Astrocyte (in vitro differentiated cells and primary cell): Measurements from ENCODE around the gene LRRC4C. TPM values are rescaled to one million over a fixed set of nuclear protein-coding genes. Genes with fewer than 3 reads are reported as not detected.

Experiments
- DNase-seq: peaks from one replicate; pipeline ENCODE4 v3.0.0-alpha.2; 2010; ENCODE audit warnings: low read depth
- FAIRE-seq: peaks from 2 replicates; lab custom pipeline; 2011; peaks lifted over from hg19 to GRCh38; lab: Jason Lieb, UNC
- H2AFZ ChIP-seq: 2 replicates; pipeline ENCODE4 v1.6.0; 2012; ENCODE audit warnings: low read depth, low read length, inconsistent platforms
- H3K27ac ChIP-seq: 2 replicates; pipeline ENCODE4 v1.5.1; 2011; ENCODE audit warnings: low read depth, low read length, inconsistent platforms
- H3K27me3 ChIP-seq: 2 replicates; pipeline ENCODE4 v1.6.0; 2011; ENCODE audit warnings: low read length, inconsistent platforms; ENCODE audit not compliant: insufficient read depth
- H3K36me3 ChIP-seq: 2 replicates; pipeline ENCODE4 v1.5.1; 2011; ENCODE audit warnings: low read length, inconsistent platforms; ENCODE audit not compliant: insufficient read depth
- H3K4me1 ChIP-seq: 2 replicates; pipeline ENCODE4 v1.5.1; 2011; ENCODE audit warnings: low read length, inconsistent platforms; ENCODE audit not compliant: insufficient read depth
- H3K4me2 ChIP-seq: 2 replicates; pipeline ENCODE4 v1.6.0; 2012; ENCODE audit warnings: low read length, inconsistent platforms
- H3K4me3 ChIP-seq: 2 replicates; pipeline ENCODE4 v1.5.1; 2011; ENCODE audit warnings: low read depth, mild to moderate bottlenecking, low read length, inconsistent platforms; ENCODE audit not compliant: insufficient read depth
- H3K79me2 ChIP-seq: 2 replicates; pipeline ENCODE4 v1.6.0; 2012; ENCODE audit warnings: mild to moderate bottlenecking, low read length, inconsistent platforms; ENCODE audit not compliant: insufficient read depth
- H3K9ac ChIP-seq: 2 replicates; pipeline ENCODE4 v1.6.0; 2012; ENCODE audit warnings: mild to moderate bottlenecking, low read length, inconsistent platforms
- H3K9me3 ChIP-seq: 2 replicates; pipeline ENCODE4 v1.5.1; 2012; ENCODE audit warnings: low read depth, mild to moderate bottlenecking, low read length, inconsistent platforms; ENCODE audit not compliant: insufficient read depth
- H4K20me1 ChIP-seq: 2 replicates; pipeline ENCODE4 v1.6.0; 2012; ENCODE audit warnings: low read length, inconsistent platforms; ENCODE audit not compliant: insufficient read depth
- H3K27ac Mint-ChIP-seq: one replicate; pipeline ENCODE4 v1.8.0; 2021; ENCODE audit warnings: mild to moderate bottlenecking, mixed read lengths; ENCODE audit not compliant: unreplicated experiment
- H3K27me3 Mint-ChIP-seq: one replicate; pipeline ENCODE4 v1.8.0; 2021; ENCODE audit warnings: low read depth, mixed read lengths; ENCODE audit not compliant: unreplicated experiment
- H3K36me3 Mint-ChIP-seq: one replicate; pipeline ENCODE4 v1.8.0; 2021; ENCODE audit warnings: low read depth, mixed read lengths; ENCODE audit not compliant: unreplicated experiment
- H3K4me1 Mint-ChIP-seq: one replicate; pipeline ENCODE4 v1.8.0; 2021; ENCODE audit warnings: low read depth, mixed read lengths; ENCODE audit not compliant: unreplicated experiment
- H3K4me3 Mint-ChIP-seq: one replicate; pipeline ENCODE4 v1.8.0; 2021; ENCODE audit warnings: mild to moderate bottlenecking, moderate library complexity, mixed read lengths; ENCODE audit not compliant: unreplicated experiment
- H3K9me3 Mint-ChIP-seq: one replicate; pipeline ENCODE4 v1.8.0; 2021; ENCODE audit warnings: mild to moderate bottlenecking, mixed read lengths; ENCODE audit not compliant: unreplicated experiment
- CTCF ChIP-seq: IDR thresholded peaks from 2 replicates; pipeline ENCODE4 v1.5.1; 2011; ENCODE audit warnings: low read depth, mild to moderate bottlenecking, inconsistent platforms, low read length, moderate library complexity; ENCODE audit not compliant: insufficient read depth
- EZH2 ChIP-seq: IDR thresholded peaks from 2 replicates; pipeline ENCODE4 v1.6.1; 2012; ENCODE audit warnings: mild to moderate bottlenecking, low read length, inconsistent platforms; ENCODE audit not compliant: insufficient read depth
- total RNA-seq: library from RNA; stranded (reverse); gene quantifications from 2 replicates; pipeline ENCODE4 v1.2.1, GENCODE V29; 2021

The LRRC4C gene
- total RNA-seq, 1 donor from 2014 or later, result 9.0 TPM

- Histone ChIP-seq H3K9me3 (no peaks in the 10 kb centered on the region), H3K4me2 (no peak overlapping the region), H3K27me3 (no peaks in the 10 kb centered on the region), H3K27ac (no peak overlapping the region), H3K4me1 (no peaks in the 10 kb centered on the region), H4K20me1 (no peaks in the 10 kb centered on the region), H3K9ac (no peak overlapping the region), H2AFZ (no peak overlapping the region), H3K36me3 (no peaks in the 10 kb centered on the region), H3K4me3 (no peak overlapping the region), H3K79me2 (no peaks in the 10 kb centered on the region)
- FAIRE-seq (no peak), DNase-seq (peak; percentile 14)
- Mint-ChIP-seq H3K36me3 (no peaks in the 10 kb centered on the region), H3K4me1 (peaks cover 6% of the 10 kb centered on the region), H3K9me3 (no peaks in the 10 kb centered on the region), H3K27me3 (no peaks in the 10 kb centered on the region), H3K27ac (no peak overlapping the region), H3K4me3 (no peak overlapping the region)
- no peak for TF ChIP-seq EZH2
- peak; percentile 70 for TF ChIP-seq CTCF
Observed at GRCh38 chr11:41201156-41201555, 258.3 kb downstream of the LRRC4C start.

GRCh38 chr11:41190437-41191082, 268.9 kb downstream of the LRRC4C start:
- no peaks in the 10 kb centered on the region for H3K4me1 ChIP-seq
- H3K4me2 ChIP-seq, result no peak overlapping the region
- Mint-ChIP-seq H3K9me3 (peaks cover 4% of the 10 kb centered on the region), H3K36me3 (no peaks in the 10 kb centered on the region), H3K4me1 (no peaks in the 10 kb centered on the region), H3K4me3 (no peak overlapping the region), H3K27ac (no peak overlapping the region), H3K27me3 (no peaks in the 10 kb centered on the region)
- no peaks in the 10 kb centered on the region for H3K79me2 ChIP-seq
- no peak overlapping the region for H2AFZ ChIP-seq
- no peaks in the 10 kb centered on the region for H3K27me3 ChIP-seq
- DNase-seq (no peak), FAIRE-seq (no peak)
- no peaks in the 10 kb centered on the region for H3K36me3 ChIP-seq
- no peaks in the 10 kb centered on the region for H4K20me1 ChIP-seq
- TF ChIP-seq EZH2 (no peak), CTCF (no peak)
- H3K4me3 ChIP-seq, result no peak overlapping the region
- peaks cover 2% of the 10 kb centered on the region for H3K9me3 ChIP-seq
- no peak overlapping the region for H3K9ac ChIP-seq
- H3K27ac ChIP-seq, result no peak overlapping the region

GRCh38 chr11:41189701-41190436, 269.6 kb downstream of the LRRC4C start:
- DNase-seq, result no peak
- H3K4me2 ChIP-seq, result no peak overlapping the region
- Mint-ChIP-seq H3K9me3 (peaks cover 4% of the 10 kb centered on the region), H3K4me3 (no peak overlapping the region), H3K4me1 (no peaks in the 10 kb centered on the region), H3K27me3 (no peaks in the 10 kb centered on the region), H3K27ac (no peak overlapping the region), H3K36me3 (no peaks in the 10 kb centered on the region)
- no peak for TF ChIP-seq CTCF
- no peaks in the 10 kb centered on the region for H4K20me1 ChIP-seq
- no peak overlapping the region for H3K27ac ChIP-seq
- H3K9ac ChIP-seq, result no peak overlapping the region
- no peaks in the 10 kb centered on the region for H3K27me3 ChIP-seq
- H3K4me3 ChIP-seq, result no peak overlapping the region
- H2AFZ ChIP-seq, result no peak overlapping the region
- FAIRE-seq, result no peak
- no peaks in the 10 kb centered on the region for H3K4me1 ChIP-seq
- H3K36me3 ChIP-seq, result no peaks in the 10 kb centered on the region
- no peaks in the 10 kb centered on the region for H3K79me2 ChIP-seq
- H3K9me3 ChIP-seq, result peaks cover 2% of the 10 kb centered on the region
